ENCODE results near the gene TEX13C.

TEX13C gene

GRCh38 chrX:125319646-125320521 lies at the start of gene TEX13C:
TSS of gene TEX13C (plus strand) at chrX:125319871. CDS start at chrX:125320120, 249 bp downstream.
- no peak for TF ChIP-seq CTCF (IDR thresholded peaks at IDR 0.05; ENCODE audit: extremely low read depth, missing control alignments)
- DNase-seq (ENCODE audit: low spot score) = no peak

GRCh38 chrX:125287282-125287681 lies 32.4 kb upstream of the TEX13C start:
- no peak for TF ChIP-seq CTCF (IDR thresholded peaks at IDR 0.05; ENCODE audit: extremely low read depth, missing control alignments)
- DNase-seq (ENCODE audit: low spot score) = no peak

GRCh38 chrX:125288343-125288742 lies 31.3 kb upstream of the TEX13C start:
- no peak for TF ChIP-seq CTCF (IDR thresholded peaks at IDR 0.05; ENCODE audit: extremely low read depth, missing control alignments)
- no peak for DNase-seq (ENCODE audit: low spot score)

- TF ChIP-seq CTCF (IDR thresholded peaks at IDR 0.05; ENCODE audit: extremely low read depth, missing control alignments) = no peak
- DNase-seq (ENCODE audit: low spot score) = no peak
Measured at GRCh38 chrX:125289209-125289608, 30.5 kb upstream of the TEX13C start.

- DNase-seq (ENCODE audit: low spot score) = no peak
- no peak for TF ChIP-seq CTCF (IDR thresholded peaks at IDR 0.05; ENCODE audit: extremely low read depth, missing control alignments)
Measured at GRCh38 chrX:125289920-125290319, 29.8 kb upstream of the TEX13C start.

- TF ChIP-seq CTCF (IDR thresholded peaks at IDR 0.05; ENCODE audit: extremely low read depth, missing control alignments) = no peak
- DNase-seq (ENCODE audit: low spot score) = no peak
Measured at GRCh38 chrX:125291124-125291523, 28.5 kb upstream of the TEX13C start.

GRCh38 chrX:125293850-125294780 lies 25.6 kb upstream of the TEX13C start:
- no peak for DNase-seq (ENCODE audit: low spot score)
- TF ChIP-seq CTCF (IDR thresholded peaks at IDR 0.05; ENCODE audit: extremely low read depth, missing control alignments) = no peak
